HEK293T (cell line): Measurements from ENCODE around the gene PLA2G4A.

Source experiments
- BHLHE40 ChIP-seq: fragments of 450-650 bp; IDR thresholded peaks from 2 replicates; pipeline ENCODE4 v1.6.1; 2016; ENCODE audit warnings: mild to moderate bottlenecking, moderate library complexity, borderline replicate concordance
- FOXK2 ChIP-seq: fragments of 450-650 bp; IDR thresholded peaks from 2 replicates; pipeline ENCODE4 v1.6.1; 2016; ENCODE audit warnings: mild to moderate bottlenecking
- FOXM1 ChIP-seq: fragments of 450-650 bp; IDR thresholded peaks from 2 replicates; pipeline ENCODE4 v1.6.1; 2017; ENCODE audit warnings: mild to moderate bottlenecking, borderline replicate concordance
- NFRKB ChIP-seq: fragments of 450-650 bp; IDR thresholded peaks from 2 replicates; pipeline ENCODE4 v1.6.1; 2016; ENCODE audit warnings: mild to moderate bottlenecking, moderate library complexity
- TARDBP ChIP-seq: fragments of 450-650 bp; IDR thresholded peaks from 2 replicates; pipeline ENCODE4 v1.6.1; 2016

- no peak for TF ChIP-seq BHLHE40
- TF ChIP-seq NFRKB: no peak
- no peak for TF ChIP-seq TARDBP
- TF ChIP-seq FOXK2: no peak
- no peak for TF ChIP-seq FOXM1
These were observed 74.8 kb downstream of the PLA2G4A start for GRCh38 chr1:186903374-186904136.
